ENCODE data around the gene DUSP6.

DNA sequence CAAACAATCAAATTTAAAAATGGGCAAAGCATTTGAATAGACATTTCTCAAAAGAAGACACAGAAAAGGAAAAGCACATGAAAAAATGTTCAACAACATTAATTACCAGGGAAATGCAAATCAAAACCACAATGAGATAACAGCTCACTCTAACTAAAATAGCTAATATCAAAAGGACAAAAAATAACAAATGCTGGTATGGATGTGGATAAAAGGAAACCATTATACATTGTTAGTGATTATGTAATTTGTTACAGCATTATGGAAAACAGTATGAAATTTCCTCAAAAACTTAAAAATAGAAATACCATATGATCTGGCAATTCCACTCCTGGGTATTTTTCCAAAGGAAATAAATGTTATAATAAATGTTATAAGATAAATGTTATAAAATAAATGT, 52.9 kb downstream of the DUSP6 start:
- no peak for TF ChIP-seq ZNF253 (CRISPR knock-in tag; conservative IDR thresholded peaks at IDR 0.05)
- TF ChIP-seq GABPA (tag; conservative IDR thresholded peaks at IDR 0.05; ENCODE audit: low read depth): no peak
- TF ChIP-seq, protein P1, sequence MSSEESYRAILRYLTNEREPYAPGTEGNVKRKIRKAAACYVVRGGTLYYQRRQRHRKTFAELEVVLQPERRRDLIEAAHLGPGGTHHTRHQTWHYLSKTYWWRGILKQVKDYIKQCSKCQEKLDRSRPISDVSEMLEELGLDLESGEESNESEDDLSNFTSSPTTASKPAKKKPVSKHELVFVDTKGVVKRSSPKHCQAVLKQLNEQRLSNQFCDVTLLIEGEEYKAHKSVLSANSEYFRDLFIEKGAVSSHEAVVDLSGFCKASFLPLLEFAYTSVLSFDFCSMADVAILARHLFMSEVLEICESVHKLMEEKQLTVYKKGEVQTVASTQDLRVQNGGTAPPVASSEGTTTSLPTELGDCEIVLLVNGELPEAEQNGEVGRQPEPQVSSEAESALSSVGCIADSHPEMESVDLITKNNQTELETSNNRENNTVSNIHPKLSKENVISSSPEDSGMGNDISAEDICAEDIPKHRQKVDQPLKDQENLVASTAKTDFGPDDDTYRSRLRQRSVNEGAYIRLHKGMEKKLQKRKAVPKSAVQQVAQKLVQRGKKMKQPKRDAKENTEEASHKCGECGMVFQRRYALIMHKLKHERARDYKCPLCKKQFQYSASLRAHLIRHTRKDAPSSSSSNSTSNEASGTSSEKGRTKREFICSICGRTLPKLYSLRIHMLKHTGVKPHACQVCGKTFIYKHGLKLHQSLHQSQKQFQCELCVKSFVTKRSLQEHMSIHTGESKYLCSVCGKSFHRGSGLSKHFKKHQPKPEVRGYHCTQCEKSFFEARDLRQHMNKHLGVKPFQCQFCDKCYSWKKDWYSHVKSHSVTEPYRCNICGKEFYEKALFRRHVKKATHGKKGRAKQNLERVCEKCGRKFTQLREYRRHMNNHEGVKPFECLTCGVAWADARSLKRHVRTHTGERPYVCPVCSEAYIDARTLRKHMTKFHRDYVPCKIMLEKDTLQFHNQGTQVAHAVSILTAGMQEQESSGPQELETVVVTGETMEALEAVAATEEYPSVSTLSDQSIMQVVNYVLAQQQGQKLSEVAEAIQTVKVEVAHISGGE (CRISPR knock-in tag; IDR thresholded peaks at IDR 0.05): no peak

Measured in K562 (cell line).